A549 treated with AZD9567 at 1 μM for 4 hours (cell line): ENCODE results near the gene TCERG1L. TPM values are rescaled to one million over a fixed set of nuclear protein-coding genes. Genes with fewer than 3 reads are reported as not detected.

Experiments used
- total RNA-seq: library from RNA; stranded (reverse); fragments of 200-300 nt; extraction: Qiagen RNA extraction; gene quantifications from 5 replicates; pipeline ENCODE4 v1.2.3, GENCODE V29; 2022; ENCODE audit not compliant: insufficient read depth

TCERG1L gene, protein sequence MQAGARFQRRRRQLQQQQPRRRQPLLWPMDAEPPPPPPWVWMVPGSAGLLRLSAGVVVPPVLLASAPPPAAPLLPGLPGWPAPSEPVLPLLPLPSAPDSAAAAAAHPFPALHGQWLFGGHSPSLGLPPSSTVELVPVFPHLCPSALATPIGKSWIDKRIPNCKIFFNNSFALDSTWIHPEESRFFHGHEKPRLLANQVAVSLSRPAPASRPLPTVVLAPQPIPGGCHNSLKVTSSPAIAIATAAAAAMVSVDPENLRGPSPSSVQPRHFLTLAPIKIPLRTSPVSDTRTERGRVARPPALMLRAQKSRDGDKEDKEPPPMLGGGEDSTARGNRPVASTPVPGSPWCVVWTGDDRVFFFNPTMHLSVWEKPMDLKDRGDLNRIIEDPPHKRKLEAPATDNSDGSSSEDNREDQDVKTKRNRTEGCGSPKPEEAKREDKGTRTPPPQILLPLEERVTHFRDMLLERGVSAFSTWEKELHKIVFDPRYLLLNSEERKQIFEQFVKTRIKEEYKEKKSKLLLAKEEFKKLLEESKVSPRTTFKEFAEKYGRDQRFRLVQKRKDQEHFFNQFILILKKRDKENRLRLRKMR
- total RNA-seq: not detected in 5 replicates

DNA sequence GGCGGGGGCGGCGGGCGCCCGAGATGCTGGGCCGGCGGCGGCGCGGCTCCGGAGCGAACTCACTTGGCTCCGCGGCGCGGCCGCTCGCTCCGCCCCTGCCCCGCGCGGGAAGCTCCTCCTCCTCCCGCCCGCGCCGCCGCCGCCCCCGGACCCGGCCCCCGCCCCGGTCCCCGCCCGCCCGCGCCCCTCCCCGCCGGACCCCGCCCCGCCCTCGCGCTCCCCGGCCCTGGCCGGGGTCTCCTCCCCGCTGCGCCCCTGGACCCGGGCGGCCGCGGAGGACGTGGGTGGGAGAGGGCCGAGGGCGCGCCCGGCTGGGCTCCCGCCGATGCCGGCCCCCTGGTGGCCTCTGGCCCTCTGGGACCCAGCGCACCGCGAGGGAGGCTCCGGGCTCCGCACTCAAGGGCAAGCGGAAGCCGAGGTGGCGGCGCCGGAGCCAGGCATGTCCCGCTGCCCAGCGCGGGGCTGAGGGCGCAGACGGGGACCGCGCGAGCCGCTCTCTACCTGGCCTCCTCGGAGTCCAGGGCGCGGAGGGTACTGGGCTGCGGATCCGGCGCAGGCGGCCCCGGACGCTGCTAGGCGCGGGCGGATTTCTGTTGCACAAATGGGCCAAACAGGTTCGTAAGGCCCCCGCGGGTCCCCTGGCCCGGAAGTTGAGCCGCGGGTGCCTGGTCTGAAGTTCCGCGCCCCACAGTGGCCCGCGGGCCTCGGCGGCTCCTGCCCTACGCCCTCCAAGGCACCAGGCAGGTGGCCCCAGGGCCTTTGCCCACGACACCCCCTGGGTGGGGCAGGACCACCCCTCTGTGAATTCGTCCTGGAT, at the start of gene TCERG1L:
Gene TCERG1L, minus strand, starts transcription at position 61 of the 817 bp plus-strand sequence. CDS start 86 bp downstream, outside the sequence.

